ENCODE data around the gene CACNA2D4. TPM values are rescaled to one million over a fixed set of nuclear protein-coding genes. Genes with fewer than 3 reads are reported as not detected.

Gene CACNA2D4
- total and polyA plus RNA-seq, 11 donors: 0.10 to 9.0 (median 1.2) TPM

DNA sequence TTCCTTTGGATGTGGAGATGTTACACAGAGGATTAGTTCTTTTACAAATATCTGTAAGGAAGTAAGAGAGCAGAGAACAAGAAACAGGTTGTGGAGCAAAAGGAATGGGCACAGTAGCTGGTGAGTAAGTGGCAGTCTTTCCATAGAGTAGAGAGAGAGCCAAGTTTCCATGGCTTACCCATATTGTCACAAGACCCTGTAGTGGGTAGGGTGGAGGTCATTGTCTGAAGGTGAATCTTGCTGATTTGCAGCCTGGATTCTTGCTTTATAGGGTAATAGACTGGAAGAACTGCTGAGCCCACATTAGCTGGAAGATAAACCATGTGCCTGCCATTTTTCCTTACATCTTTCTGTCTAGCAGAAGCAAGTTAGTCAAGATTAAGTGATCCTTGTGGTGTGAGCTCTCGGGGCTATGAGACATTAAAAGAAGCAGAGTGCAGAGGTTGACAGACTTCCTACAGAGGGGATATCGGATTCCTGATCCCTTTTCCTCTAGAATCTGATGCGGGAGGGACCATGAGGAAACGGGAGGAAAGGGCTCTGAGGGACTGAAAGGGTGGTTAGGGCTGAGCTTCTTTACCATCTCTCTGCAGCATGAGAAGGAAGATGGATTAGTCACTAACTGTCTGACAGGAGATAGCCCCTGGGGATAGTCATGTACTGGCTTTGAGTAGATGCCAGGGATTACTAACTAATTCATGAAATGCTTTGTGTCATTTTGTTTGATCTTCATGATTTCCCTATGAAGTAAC, 142.1 kb downstream of the CACNA2D4 start:
- no peaks in the 10 kb centered on the region for H3K27me3 ChIP-seq
- no peaks in the 10 kb centered on the region for H3K9me3 ChIP-seq
- WGBS, 4 donors: 67 to 82% (median 73%) methylated on average over 4 of the region's 4 CpGs
- ATAC-seq (peak; percentile 33 to 76 (median 57)), DNase-seq (no peak)
- intact Hi-C loops (cut with DNase I): loop anchor here in 2 of 10 donors (5.0 to 10.0 kb wide), 2 partner anchors 52 to 84 kb away; partner anchors contain the start of gene ADIPOR2 (in 1 of the 2)
- H3K4me3 ChIP-seq: no peak overlapping the region
- H3K27ac ChIP-seq: peak overlapping the region in 3 of 12 donors; percentile 1 to 34 (median 5)
- TF ChIP-seq, protein P1, sequence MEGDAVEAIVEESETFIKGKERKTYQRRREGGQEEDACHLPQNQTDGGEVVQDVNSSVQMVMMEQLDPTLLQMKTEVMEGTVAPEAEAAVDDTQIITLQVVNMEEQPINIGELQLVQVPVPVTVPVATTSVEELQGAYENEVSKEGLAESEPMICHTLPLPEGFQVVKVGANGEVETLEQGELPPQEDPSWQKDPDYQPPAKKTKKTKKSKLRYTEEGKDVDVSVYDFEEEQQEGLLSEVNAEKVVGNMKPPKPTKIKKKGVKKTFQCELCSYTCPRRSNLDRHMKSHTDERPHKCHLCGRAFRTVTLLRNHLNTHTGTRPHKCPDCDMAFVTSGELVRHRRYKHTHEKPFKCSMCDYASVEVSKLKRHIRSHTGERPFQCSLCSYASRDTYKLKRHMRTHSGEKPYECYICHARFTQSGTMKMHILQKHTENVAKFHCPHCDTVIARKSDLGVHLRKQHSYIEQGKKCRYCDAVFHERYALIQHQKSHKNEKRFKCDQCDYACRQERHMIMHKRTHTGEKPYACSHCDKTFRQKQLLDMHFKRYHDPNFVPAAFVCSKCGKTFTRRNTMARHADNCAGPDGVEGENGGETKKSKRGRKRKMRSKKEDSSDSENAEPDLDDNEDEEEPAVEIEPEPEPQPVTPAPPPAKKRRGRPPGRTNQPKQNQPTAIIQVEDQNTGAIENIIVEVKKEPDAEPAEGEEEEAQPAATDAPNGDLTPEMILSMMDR (IDR thresholded peaks at IDR 0.05): no peak
- no peak for TF ChIP-seq POLR2A (IDR thresholded peaks at IDR 0.05)
- peaks cover 0 to 52% (median 31%) of the 10 kb centered on the region in 12 donors for H3K4me1 ChIP-seq
- peaks cover 0 to 24% (median 10%) of the 10 kb centered on the region in 9 donors for H3K36me3 ChIP-seq

DNA sequence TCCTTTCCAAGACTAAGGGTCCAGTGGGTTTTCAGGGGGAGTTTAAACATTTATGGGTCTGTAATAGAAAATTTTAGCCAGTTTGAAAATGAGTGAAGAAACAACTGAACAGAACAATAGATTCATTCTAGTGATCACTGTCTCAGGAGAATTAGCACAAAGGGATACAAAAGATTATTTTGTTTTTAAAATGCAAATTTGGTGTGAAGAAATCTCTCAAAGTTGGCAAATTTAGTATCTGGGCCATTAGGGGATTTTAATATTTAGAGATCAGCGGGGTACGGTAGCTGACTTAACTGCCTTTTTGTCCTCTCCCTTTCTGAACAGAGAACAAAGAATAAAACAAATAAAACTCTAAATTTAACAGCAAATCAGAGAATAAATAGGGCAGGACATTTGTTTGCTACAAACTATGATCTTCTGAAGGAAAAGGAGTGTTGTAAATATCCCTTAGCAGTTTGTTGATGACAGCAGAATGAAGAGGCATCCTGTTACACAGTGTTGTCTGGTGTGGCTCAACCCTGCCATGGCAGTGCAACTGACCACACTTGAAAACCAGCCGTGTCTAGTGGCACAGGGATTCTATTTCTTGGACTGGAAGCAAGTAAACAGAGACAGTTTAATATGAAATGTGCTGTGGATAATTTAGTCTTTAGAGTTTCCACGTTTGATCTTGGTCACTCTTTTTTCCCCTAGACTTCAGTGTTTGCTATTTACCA, 144.4 kb downstream of the CACNA2D4 start:
- Histone ChIP-seq H3K27me3 (no peaks in the 10 kb centered on the region), H3K9me3 (no peaks in the 10 kb centered on the region), H3K36me3 (peaks cover 0 to 19% (median 9%) of the 10 kb centered on the region in 9 donors), H3K4me1 (peaks cover 0 to 38% (median 20%) of the 10 kb centered on the region in 12 donors), H3K4me3 (no peak overlapping the region), H3K27ac (no peak overlapping the region)
- no peak for TF ChIP-seq POLR2A (IDR thresholded peaks at IDR 0.05)
- TF ChIP-seq, protein P1 (IDR thresholded peaks at IDR 0.05): no peak
- DNase-seq (no peak), ATAC-seq (peak in 3 of 4 donors; percentile 48 to 81 (median 64))
- 60 to 68% (median 65%) methylated on average over 4 of the region's 4 CpGs for WGBS, 4 donors
- intact Hi-C loops (cut with DNase I): loop anchor here in 3 of 10 donors (5.0 to 10.0 kb wide), 3 partner anchors 49 to 82 kb away; partner anchors contain the start of gene ADIPOR2 (in 1 of the 3)

DNA sequence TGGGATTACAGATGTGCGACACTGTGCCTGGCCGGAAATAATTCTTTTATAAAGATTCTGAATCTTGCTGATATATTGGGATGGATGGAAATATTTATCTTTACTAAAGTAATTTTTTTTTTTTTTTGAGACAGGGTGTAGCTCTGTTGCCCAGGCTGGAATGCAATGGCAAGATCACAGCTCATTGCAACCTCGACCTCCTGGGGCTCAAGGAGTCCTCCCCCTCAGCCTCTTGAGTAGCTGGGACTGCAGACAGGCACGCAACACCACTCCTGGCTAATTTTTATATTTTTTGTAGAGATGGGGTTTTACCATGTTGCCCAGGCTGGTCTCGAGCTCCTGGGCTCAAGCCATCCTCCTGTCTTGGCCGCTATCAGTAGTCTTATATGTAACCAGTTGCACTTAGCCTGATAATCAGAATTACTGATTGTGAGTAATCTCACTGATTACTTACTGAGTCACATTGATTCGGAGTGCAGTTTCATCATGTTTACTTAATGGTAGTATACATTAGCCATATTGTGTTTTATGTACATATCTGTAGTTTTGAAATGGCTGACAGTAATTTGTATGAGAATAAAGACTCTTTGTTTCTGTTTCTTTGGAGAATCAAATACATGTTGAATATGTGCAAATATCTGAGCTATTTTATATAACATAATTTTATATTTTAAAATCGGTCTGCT, 148.5 kb downstream of the CACNA2D4 start:
- no peak overlapping the region for H3K4me3 ChIP-seq
- peaks cover 0 to 19% (median 7%) of the 10 kb centered on the region in 12 donors for H3K4me1 ChIP-seq
- no peak for ATAC-seq
- no peaks in the 10 kb centered on the region for H3K27me3 ChIP-seq
- no peak for DNase-seq
- H3K36me3 ChIP-seq: peaks cover 0 to 15% (median 7%) of the 10 kb centered on the region in 9 donors
- H3K9me3 ChIP-seq: no peaks in the 10 kb centered on the region
- H3K27ac ChIP-seq: no peak overlapping the region
- no peak for TF ChIP-seq POLR2A (IDR thresholded peaks at IDR 0.05)
- TF ChIP-seq, protein P1 (IDR thresholded peaks at IDR 0.05): no peak
- intact Hi-C loops (cut with DNase I): loop anchor here in 5 of 10 donors (5.0 to 10.0 kb wide), 4 partner anchors 45 to 78 kb away; partner anchors contain the start of gene ADIPOR2 (in 1 of the 5)
- 91 to 94% (median 92%) methylated on average over 8 of the region's 8 CpGs for WGBS, 4 donors

All from heart left ventricle (tissue), 16 donors.